ENCODE measurements around the gene LSM2.
"Not testable (repeated sequence)": the region's sequence is repeated elsewhere in the genome, so short reads cannot be mapped to it uniquely, and the experiment has no call there.

The LSM2 gene

DNA sequence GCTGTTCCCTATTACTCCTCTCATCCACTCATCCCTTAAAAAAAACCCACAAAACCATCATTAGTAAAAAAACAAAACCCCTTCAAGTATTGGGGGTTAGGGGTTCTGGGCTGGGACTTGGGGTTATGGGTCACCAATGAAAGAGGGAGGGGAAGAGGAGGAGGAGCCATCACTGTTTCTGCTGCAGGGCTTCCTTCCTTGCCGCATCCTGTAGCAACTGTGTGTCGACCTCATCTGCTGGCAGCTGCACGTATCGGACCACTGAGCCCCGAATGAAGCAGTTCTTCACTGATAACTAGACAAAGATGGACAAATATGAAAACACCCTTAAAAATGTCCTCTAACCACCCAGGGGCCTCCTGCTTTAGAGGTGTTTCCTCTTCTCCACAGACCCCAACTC, 9.2 kb downstream of the LSM2 start:
- no peak for DNase-seq (ENCODE audit: low spot score)

DNA sequence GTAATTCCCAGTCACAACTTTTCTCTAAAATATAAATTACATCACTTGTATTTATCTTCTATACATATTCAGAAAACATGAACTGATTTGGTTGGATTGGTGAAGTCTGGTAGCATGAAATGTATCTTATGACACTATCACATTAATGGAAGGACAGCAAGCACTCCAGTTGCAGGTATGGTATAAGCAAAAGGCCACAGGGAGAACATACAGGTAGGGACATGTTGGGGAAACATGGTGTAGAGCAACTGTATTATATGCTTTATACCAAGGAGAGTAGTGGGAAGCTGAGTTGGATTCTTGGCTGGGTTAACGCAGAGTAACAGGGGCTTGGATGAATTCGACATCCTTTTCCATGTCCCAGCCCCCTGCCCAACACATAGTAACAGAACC, 9.8 kb downstream of the LSM2 start:
- DNase-seq (ENCODE audit: low spot score): no peak

DNA sequence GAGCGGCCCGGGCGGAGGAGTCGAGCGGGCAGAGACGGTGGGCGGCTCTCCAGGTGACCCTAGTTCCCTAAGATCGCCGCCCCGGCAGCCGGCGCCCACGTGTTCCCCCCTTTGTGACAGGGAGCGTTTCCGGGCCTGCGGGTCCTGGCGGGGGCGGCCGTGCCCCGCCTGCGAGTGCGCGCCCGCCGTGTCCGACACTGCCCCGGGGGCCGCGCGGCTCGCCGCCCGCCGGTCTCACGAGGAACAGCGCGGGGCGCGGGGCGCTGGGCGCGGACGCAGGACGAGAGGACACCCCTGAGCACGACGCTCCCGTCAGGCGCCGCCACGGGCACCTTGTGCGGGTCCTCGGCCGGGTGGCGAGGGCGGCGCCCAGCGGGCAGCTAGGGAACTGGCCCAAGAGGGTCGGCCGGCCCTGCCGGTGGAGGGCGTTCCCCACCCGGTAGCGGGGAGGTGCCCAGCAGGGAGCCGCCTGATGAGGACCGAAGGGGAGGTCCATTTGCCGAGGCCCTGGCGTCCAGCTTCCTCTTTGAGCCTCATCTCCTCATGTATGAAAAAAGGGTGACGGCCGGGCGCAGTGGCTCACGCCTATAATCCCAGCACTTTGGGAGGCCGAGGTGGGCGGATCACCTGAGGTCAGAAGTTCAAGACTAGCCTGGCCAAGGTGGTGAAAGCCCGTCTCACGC, 11.0 kb downstream of the LSM2 start, which contains the start of gene VARS1:
TSS of gene VARS1 (minus strand) at position 137 of the 683 bp plus-strand sequence. CDS start 535 bp downstream, outside the sequence.
- DNase-seq (ENCODE audit: low spot score): peak; percentile 97

DNA sequence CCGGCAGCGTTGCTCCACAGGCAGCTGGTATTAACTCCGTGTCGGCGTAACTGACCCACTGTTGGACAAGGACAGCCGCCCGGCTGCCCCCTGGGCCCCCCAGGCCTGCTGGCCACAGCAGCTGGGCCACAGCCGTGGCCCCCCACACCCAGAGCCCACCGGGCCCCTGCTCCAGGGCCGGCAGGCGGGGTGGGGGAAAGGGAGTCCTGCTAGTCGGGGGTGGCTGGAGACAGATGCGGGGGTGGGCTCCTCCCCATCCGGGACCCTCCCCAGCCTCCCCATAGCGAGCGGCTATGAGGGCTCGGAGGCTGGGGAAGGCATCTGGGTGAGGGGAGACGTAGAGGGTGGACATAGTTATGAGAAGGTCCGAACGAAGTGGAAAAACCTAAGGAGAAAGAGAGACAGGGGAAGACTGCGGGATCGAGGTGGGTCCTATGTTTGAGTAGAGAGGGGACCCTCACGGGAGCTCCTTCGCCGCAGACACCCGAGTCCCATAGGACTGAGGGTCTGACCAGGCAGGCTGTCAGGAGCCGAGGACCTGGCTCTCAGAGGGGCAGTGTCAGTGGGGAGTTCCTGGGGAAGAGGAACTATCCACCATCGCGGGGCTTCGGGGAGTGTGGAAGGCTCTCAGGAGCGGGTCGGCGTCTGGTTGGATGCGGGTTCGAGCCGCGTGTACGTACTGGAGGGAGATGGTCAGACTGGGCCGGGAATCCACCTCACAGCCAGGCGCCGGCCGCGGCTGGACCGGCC, 11.7 kb downstream of the LSM2 start:
- DNase-seq (ENCODE audit: low spot score): peak; percentile 77

DNA sequence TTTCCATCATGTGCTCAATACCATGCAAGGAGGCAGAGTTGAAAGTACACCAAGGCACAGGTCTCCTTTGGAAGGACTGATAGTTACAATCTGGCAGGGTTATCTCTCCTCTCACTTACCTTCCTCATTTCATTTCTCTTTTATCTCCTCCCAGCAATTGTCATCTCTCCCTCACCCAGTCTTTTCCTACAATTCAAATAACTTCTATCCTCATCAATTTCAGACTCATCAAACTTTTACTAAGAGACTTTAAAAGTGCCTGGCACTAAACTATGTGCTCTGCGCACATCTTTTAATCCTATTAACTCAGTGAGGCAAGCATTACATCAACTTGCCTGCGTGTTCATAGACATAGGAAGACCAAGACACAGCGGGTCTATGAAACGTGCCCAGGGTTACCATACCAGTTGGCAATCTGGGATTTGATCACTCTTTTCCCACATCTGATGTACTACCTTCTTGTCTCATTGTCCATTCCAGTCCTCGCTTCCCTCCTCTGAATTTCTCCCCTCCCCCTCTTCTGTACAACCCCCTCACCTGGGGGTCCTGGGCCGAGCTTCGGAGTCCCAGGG, 12.4 kb downstream of the LSM2 start:
- peak; percentile 50 for DNase-seq (ENCODE audit: low spot score)

DNA sequence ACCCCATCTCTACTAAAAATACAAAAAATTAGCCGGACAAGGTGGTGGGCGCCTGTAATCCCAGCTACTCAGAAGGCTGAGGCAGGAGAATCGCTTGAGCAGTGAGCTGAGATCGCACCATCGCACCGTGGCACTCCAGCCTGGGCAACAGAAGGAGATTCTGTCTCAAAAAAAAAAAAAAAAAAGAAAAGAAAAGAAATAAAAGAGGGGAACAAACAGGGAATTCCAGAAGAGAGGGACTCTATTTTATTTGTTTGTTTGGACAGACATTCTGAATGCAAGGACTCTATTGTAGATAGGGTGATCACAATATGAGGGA, 12.9 kb downstream of the LSM2 start:
- not testable (repeated sequence) for DNase-seq (ENCODE audit: low spot score)

DNA sequence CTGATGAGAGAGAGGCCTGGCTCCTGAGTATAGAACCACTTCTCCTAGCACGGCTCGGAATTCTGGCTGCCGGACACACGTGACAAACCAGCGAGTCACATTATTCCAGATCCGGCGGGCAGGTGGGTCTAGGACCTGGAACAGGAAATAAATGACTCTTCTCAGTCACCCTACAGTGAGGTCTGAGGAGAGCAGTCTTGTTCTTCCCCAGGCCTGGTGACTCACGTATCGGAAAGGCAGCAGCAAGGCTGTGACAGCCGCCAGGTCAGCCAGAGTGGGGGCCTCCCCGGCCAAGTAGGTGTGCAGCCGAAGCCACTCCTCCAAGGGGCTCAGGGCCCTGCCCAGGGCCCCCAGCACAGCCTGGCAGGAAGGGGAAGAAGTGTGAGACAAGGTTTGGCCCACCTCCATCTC, 14.0 kb downstream of the LSM2 start:
- peak; percentile 8 for DNase-seq (ENCODE audit: low spot score)

DNA sequence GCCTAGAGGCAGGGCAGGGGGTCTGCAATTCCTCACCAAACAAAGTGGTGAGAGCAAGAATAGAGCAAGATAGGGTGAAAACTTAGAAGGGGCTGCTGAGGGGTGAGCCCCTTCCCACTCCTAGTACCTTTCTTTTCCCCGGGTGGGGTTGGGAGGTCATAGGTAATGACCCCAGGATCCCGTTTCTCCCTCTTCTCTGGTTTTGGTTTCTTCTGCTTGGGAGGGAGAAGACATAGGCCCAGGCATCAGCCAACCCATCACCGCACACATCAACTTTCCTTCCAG, 14.7 kb downstream of the LSM2 start:
- no peak for DNase-seq (ENCODE audit: low spot score)

DNA sequence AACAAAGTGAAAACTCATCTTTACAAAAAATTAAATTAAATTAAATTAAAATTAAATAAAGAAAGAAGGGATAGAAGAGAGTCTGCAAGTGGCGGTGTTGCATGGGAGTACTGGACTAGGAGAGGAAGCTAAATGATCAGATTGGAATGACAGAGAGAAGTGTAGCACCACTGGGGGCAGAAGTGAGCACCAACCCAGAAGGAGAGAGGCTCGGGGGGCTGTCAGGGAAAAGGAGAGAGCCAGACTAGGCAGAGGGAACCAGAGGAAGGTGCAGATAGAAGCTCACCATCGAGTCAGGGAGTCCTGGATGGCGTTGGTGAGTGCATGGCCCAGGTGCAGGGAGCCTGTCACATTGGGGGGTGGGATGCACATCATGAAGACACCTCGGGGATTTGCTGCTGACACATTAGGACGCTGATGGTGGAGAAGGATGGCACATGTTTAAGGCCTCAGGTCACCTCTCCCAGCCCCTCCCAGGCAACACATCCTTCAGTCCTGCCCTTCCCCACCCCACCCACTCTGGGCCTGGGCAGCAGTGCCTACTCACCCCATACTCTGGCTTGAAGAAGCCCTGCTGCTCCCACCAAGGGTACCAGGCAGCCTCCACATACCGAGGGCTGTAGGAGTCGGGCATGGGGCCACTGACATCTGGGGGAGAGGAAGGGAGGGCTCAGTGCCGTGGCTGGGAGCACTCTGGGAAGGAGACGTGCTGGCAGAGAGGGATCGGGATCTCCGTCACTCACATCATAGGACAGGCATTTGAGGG, 15.3 kb downstream of the LSM2 start:
- peak; percentile 82 for DNase-seq (ENCODE audit: low spot score)

DNA sequence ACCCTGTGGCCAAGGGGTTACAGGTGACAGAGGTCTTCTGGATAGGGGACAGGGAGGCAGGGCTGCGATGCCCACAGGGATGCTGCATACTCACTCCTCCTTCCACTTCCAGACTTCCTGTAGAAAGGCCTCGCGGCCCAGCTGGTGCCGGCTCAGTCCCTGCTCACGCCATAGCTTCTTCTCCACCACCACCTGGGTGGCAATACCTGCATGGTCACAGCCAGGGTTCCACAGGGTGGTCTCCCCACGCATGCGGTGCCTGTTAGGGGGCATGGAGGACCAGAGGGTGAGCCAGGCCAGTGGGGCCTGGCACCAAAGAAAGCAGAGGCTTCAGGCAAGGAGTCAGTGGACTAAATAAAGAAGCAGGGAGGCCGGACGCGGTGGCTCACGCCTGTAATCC, 21.3 kb downstream of the LSM2 start:
- no peak for DNase-seq (ENCODE audit: low spot score)

DNA sequence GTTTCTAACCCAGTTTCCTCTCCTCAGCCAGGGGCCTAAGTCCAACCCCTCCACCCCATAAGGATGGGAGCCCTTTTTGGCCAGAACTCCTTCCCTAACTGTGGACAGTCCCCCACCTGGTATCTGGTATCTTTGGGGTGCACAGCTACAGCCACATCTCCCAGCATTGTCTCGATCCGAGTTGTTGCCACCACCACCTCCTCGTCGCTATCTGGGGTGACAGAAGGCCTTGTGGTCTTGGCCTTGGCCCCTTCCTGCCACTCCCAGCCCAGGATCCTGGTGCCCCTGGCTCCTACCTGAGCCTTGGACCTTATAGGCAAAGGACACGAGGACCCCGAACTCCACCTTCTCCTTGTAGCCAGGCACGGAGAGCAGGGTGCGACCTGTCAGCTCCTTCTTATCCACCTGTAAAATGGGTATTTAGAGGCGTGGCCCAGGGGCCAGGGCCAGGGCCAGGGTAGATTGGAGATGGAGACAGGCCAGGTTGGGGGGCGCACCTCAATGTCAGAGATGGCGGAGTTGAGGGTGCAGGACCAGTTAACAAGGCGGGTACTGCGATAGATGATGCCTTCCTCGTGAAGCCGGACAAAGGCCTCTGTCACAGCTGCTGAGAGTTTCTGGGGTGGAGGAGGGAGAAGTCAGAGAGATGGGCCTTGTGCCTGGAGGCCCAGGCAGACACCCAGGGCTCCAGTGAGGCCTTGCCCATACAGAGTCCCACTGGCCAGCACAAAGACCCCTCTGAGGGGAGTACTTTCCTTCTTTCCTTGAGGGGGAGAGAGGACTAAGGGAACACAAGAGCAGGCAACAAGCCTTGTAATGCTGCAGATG, 22.5 kb downstream of the LSM2 start:
- DNase-seq (ENCODE audit: low spot score): no peak

DNA sequence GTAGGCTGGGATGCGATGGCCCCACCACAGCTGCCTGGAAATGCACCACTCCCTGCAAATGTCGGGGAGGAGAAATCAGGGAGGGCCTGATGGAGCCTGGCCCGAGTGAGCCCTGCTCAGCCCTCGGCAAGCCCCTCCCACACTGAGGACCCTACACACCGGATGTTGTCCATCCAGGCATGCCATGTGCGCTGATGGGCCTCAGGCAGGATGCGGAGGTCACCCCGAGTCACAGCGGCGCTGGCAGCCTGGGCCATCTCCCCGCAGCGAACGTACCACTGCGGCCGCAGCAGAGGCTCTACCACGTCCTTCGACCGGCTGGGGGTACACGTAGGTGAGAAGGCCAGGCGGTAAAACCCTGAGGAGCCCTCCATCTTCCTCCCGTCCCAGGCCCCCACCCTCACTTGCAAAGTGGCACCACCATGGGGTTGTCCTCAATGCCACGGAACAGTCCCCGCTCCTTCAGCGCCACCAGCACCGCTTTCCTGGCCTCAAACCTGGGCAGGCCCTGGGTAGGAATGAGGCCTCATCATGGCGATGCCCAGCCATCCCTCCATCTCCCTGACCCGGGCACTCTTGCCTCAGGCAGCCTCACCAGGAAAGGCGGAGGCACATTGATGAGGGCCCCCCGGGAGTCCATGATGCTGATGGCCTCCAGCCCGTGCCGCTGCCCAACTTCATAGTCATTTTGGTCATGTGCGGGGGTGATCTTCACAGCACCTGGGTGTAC, 24.5 kb downstream of the LSM2 start:
- DNase-seq (ENCODE audit: low spot score): no peak

DNA sequence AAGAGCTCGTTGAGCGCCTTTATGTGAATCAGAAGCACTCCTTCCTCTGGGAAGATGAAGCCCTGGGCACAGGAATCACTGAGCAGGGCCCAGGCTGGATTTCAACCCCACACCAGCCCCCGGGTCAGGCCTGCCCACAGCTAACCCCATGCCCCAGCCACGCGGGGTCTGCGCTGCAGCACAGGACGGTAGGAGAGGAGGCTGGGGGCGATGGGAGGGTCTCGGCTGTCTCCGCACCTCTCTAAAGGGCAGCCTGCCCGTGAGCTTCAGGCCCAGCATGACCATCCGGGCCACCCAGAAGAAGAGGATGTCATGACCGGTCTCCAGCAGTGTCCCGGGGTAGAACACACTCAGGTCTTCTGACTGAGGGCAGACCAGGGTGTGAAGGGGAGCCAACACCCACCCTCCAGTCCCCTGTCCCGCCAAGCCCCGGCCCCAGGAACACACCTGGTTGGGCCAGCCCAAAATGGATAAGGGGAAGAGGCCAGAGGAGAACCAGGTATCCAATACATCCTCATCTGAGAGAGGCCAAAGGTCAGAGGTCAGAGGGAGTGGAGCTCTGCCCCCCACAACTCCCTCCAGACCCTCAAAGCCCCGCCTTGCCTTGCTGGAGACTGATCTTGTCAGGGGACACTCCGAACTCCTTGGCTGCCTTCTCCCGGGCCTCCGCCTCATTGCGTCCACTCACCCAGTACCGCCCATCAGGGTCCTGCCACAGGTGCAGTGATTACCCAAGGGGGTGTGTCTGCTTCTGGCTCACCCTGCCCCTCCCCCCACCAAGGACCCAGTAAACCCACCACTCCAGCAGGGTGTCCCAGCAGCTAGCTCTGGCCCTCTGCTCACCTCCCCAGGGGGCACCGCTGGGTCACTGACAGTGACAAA, 25.3 kb downstream of the LSM2 start:
- no peak for DNase-seq (ENCODE audit: low spot score)

DNA sequence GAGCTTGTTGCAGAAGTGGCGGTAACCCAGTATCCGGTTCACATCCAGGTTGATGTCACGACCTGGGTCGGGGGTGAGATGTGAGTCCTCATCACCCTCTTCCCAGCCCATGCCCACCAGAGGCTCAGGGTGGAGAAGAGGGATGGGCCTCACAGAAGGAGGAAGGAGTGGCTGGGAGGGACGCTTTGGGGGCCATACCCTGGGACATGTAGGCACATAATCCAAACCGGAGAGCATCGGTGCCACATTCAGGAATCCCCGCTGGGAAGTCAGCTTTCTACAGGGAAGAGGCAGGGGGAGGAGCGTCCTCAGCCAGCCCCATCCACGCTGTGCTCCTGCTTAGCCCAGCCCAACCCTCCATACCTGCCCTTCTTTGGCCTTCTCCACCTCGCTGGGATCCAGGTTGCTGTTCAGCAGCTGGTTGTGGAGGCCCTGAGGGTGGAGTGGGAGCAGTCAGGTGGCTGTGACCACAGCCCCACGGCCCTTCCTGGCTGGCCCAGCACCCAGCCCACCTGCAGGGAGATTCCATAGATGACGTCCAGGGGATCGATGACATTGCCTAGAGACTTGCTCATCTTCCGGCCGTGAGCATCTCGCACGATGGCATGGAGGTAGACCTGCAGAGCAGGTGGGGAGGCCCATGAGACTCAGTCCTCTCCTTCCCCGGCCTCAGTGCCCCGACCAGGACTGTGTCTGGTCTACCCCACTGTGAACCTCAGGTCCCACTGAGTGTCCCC, 26.1 kb downstream of the LSM2 start:
- no peak for DNase-seq (ENCODE audit: low spot score)

DNA sequence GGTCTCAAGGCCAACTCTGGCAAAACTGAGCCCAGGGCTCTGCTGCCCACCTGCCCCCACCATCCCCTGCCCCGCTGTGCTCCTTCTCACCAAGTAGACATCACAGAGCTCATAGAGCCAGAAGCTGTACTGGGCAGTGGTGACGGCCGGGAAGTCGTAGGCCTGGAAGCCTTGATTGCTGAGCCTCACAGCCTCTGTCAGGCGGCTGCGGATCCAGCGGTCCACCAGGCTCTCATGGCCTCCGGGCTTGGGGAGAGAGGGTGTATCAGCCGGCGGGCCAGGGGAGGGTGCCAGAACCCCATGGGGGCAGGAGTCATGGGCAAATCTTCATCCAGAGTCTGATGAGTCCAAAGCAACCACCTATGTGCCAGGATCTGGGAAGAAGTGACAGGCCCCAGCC, 26.9 kb downstream of the LSM2 start:
- DNase-seq (ENCODE audit: low spot score): no peak

DNA sequence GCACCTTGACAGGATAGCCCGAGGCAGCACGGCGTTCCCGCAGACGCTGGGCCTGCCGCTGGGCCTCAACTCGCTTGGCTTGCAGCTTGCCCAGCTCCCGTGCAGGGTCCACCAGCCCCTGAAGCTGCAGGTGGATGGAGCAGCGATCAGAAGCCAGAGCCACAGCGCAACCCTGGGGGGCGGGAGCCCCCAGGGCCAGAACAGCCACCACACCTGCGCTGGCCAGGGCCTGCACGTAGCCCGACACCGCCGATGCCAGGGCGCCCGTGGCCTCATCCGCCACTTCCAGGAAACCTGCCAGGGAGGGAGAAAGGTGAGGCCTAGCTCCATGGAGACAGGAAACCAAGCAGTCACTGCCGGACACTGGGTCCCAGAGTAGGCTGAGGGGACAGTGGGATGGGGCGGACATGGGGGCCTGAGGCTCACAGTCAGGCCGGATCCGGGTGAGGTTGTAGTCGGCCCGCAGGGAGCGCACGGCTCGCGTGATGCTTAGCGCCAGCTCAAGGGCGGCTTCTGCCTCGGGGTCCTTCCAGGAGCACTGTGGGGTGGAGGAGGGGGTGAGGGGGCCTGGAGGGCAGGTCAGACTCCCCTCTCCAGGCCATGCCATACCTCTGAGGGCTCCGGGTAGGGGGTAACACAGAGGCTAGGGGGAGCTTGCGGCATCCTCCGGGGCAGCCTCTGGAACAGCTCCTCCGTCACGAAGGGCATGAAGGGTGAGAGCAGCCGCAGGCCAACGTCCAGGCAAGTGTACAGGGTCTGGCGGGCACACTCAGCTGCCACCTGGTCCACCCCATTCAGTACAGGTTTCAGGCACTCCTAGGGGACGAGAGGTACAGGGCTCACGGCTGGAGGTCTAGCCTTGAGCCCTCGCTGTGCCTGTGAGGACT, 27.5 kb downstream of the LSM2 start:
- no peak for DNase-seq (ENCODE audit: low spot score)

DNA sequence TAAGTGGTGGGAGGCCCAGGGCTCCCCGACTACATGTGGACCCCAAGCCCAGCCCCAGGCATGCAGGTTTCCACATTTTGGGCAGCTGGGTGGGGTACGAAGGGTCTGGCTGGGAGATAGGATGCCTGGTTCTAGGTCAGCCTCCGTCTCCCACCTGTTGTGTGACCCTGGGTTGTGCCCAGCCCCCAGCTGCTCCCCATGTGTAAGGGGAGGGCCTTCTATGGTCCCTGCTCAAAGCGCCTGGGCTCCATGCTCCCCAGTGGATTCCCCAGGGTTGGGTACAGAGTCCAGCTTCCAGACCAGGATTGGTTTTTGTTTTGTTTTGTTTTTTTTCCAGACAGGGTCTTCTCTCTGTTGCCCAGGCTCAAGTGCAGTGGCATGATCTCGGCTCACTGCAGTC, 28.6 kb downstream of the LSM2 start:
- no peak for DNase-seq (ENCODE audit: low spot score)

DNA sequence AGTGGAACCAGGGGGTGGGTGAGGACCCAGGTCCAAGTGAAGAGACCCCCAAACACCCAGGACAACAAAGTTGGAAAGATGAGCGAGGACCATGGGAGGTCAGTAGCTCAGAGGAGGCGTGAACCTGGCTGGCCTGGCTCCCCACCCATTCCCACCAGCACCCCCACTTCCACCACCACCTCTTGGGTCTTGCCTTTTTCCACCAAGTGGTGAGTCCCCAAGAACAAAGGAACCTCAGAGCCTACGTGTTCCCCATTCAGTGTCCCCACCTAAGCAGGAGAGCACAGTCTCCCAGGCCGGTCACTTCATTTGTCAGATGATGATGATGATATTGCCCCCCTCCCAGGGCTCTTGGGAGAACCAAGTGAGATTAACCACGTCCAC, 29.1 kb downstream of the LSM2 start:
- DNase-seq (ENCODE audit: low spot score): no peak

Measured in AG08396 (cell line).